H1 (cell line): ENCODE measurements around the gene MAP2K5. TPM values are rescaled to one million over a fixed set of nuclear protein-coding genes. Genes with fewer than 3 reads are reported as not detected.

Experiments used
- BACH1 ChIP-seq: IDR thresholded peaks from 2 replicates; pipeline ENCODE4 v1.6.1; 2012; ENCODE audit warnings: low read length, improper control_type of control experiment
- CEBPB ChIP-seq: IDR thresholded peaks from 2 replicates; pipeline ENCODE4 v1.6.1; 2012; ENCODE audit warnings: low read depth, low read length
- PHF8 ChIP-seq: fragments of 200-600 bp; sonication (generic); conservative IDR thresholded peaks from 2 replicates; pipeline ENCODE4 v1.7.1; 2012; ENCODE audit warnings: low read depth, mild to moderate bottlenecking, inconsistent platforms, low read length, moderate library complexity
- RBBP5 ChIP-seq: IDR thresholded peaks from 2 replicates; pipeline ENCODE4 v1.7.1; 2012; ENCODE audit warnings: low read depth, mild to moderate bottlenecking, inconsistent platforms, low read length, moderate library complexity, borderline replicate concordance
- polyA plus RNA-seq, 7 experiments: library from polyadenylated mRNA; depleted of rRNA in 3 of 7; stranded (reverse) in 5 of 7; unstranded in 2 of 7; fragments of >200 nt in 5 of 7; fragments of 200-250 nt in 2 of 7; gene quantifications; 1 replicate in 5 of 7; 2 replicates in 1 of 7; 4 replicates in 1 of 7; pipeline versions ENCODE4 v1.2.1 to v1.2.3, GENCODE V29; 2011 to 2013; ENCODE audit warnings: missing spikeins in 2 of 7, mixed read lengths in 2 of 7
- total RNA-seq: library from RNA; stranded (reverse); fragmentation: NEBNext Ultra II Directional; extraction: Animal tissue kit (Norgen Biotek cat#: 25700); gene quantifications from 2 replicates; pipeline ENCODE4 v1.2.1, GENCODE V29; 2021
- TF ChIP-seq, protein P1 (sequence below), 3 experiments: IDR thresholded peaks; 1 replicate in 2 of 3; 2 replicates in 1 of 3; pipeline versions ENCODE4 v1.5.1 to v1.6.1; 2011; ENCODE audit warnings: low read length in 3 of 3, mild to moderate bottlenecking in 3 of 3, inconsistent platforms in 2 of 3, low read depth in 1 of 3, moderate library complexity in 1 of 3; ENCODE audit not compliant: insufficient read depth in 1 of 3; ENCODE audit errors: control extremely low read depth in 1 of 3

Gene MAP2K5
- total and polyA plus RNA-seq, 2 of the 8 experiments (the other 6 are each of a cell fraction or from before 2014, with no cell fraction given) = 4.4 to 15.8 TPM

DNA sequence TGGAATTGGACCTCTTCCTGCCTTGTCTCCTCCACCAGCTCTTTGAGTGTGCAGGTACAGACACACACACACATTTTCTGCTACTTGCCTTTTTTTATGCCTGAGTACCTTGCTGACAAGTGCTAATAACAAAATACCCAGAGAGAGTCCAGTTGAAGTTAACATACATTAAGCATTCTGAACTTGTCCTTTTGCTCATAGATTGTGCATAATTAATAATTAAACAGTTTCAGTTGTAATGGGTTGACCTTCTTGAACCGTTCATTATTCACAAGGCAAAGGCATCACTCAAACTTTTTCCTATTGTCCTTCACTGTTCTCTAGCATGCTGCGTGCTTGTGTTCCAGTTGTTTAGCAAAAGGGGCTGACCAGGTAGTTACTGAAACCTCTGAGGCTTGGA, 223.2 kb downstream of the MAP2K5 start (continued):
- no peak for TF ChIP-seq RBBP5
- TF ChIP-seq BACH1 = no peak
- no peak for TF ChIP-seq PHF8
- TF ChIP-seq, protein P1, sequence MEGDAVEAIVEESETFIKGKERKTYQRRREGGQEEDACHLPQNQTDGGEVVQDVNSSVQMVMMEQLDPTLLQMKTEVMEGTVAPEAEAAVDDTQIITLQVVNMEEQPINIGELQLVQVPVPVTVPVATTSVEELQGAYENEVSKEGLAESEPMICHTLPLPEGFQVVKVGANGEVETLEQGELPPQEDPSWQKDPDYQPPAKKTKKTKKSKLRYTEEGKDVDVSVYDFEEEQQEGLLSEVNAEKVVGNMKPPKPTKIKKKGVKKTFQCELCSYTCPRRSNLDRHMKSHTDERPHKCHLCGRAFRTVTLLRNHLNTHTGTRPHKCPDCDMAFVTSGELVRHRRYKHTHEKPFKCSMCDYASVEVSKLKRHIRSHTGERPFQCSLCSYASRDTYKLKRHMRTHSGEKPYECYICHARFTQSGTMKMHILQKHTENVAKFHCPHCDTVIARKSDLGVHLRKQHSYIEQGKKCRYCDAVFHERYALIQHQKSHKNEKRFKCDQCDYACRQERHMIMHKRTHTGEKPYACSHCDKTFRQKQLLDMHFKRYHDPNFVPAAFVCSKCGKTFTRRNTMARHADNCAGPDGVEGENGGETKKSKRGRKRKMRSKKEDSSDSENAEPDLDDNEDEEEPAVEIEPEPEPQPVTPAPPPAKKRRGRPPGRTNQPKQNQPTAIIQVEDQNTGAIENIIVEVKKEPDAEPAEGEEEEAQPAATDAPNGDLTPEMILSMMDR (IDR thresholded peaks at IDR 0.05; ENCODE audit: control extremely low read depth in 1 of 3, insufficient read depth in 1 of 3, low read depth in 1 of 3, low read length in 3 of 3) = no peak
- TF ChIP-seq CEBPB = no peak
